CD14-positive monocyte (primary cell): Measurements from ENCODE around the gene XYLB. TPM values are rescaled to one million over a fixed set of nuclear protein-coding genes. Genes with fewer than 3 reads are reported as not detected.

Experiments used
- DNase-seq, 3 donors: peaks; one replicate each; pipeline ENCODE4 v3.0.0-alpha.2; 2011 to 2022
- H2AFZ ChIP-seq: 2 replicates; pipeline ENCODE4 v1.6.0; 2012; ENCODE audit warnings: mild to moderate bottlenecking, low read depth, low read length, inconsistent platforms; ENCODE audit not compliant: insufficient read depth, poor library complexity, severe bottlenecking
- H3K27ac ChIP-seq, 2 donors: 1 replicate in 1 of 2; 2 replicates in 1 of 2; pipeline ENCODE4 v1.5.1; 2012 to 2013; ENCODE audit warnings: low read length in 2 of 2, control low read depth in 1 of 2, inconsistent platforms in 1 of 2, low read depth in 1 of 2, mild to moderate bottlenecking in 1 of 2
- H3K27me3 ChIP-seq, 2 donors: one replicate each; pipeline versions ENCODE4 v1.6.0 to v1.6.1; 2011 to 2013; ENCODE audit warnings: low read length in 2 of 2; ENCODE audit not compliant: control insufficient read depth in 2 of 2, insufficient read depth in 2 of 2
- H3K36me3 ChIP-seq, 2 donors: replicated peaks in 1 of 2; 1 replicate in 1 of 2; 2 replicates in 1 of 2; pipeline versions ENCODE4 v1.5.1 to v1.6.1; 2012 to 2013; ENCODE audit warnings: low read length in 2 of 2, control low read depth in 1 of 2, inconsistent platforms in 1 of 2, mild to moderate bottlenecking in 1 of 2; ENCODE audit not compliant: insufficient read depth in 2 of 2, control insufficient read depth in 1 of 2
- H3K4me1 ChIP-seq, 2 donors: 1 replicate in 1 of 2; 2 replicates in 1 of 2; pipeline versions ENCODE4 v1.5.1 to v1.6.1; 2012 to 2013; ENCODE audit warnings: low read length in 2 of 2, control low read depth in 1 of 2, inconsistent platforms in 1 of 2, mild to moderate bottlenecking in 1 of 2, moderate library complexity in 1 of 2; ENCODE audit not compliant: insufficient read depth in 2 of 2, control insufficient read depth in 1 of 2
- H3K4me2 ChIP-seq: replicated peaks from 2 replicates; pipeline ENCODE3; 2012; ENCODE audit warnings: low read length, moderate library complexity, mild to moderate bottlenecking; ENCODE audit not compliant: poor library complexity, severe bottlenecking; ENCODE audit errors: extremely low read depth
- H3K4me3 ChIP-seq, 3 experiments: fragments of 200-600 bp in 1 of 3; sonication (generic) in 1 of 3; replicated peaks in 1 of 3; 1 replicate in 2 of 3; 2 replicates in 1 of 3; pipeline ENCODE4 v1.5.1; 2011 to 2013; ENCODE audit warnings: low read length in 3 of 3, mild to moderate bottlenecking in 3 of 3, control low read depth in 2 of 3, low read depth in 2 of 3, inconsistent platforms in 1 of 3, moderate library complexity in 1 of 3
- H3K79me2 ChIP-seq: 2 replicates; pipeline ENCODE4 v1.6.0; 2012; ENCODE audit warnings: mild to moderate bottlenecking, control low read depth, inconsistent platforms, low read length, moderate library complexity; ENCODE audit not compliant: insufficient read depth
- H3K9ac ChIP-seq: 2 replicates; pipeline ENCODE4 v1.6.0; 2017; ENCODE audit warnings: low read length, mild to moderate bottlenecking; ENCODE audit not compliant: insufficient read depth, poor library complexity, severe bottlenecking
- H3K9me3 ChIP-seq, 2 donors: replicated peaks in 1 of 2; 1 replicate in 1 of 2; 2 replicates in 1 of 2; pipeline versions ENCODE4 v1.5.1 to v1.6.1; 2012 to 2013; ENCODE audit warnings: low read length in 2 of 2, control low read depth in 1 of 2; ENCODE audit not compliant: control insufficient read depth in 1 of 2, insufficient read depth in 1 of 2
- H4K20me1 ChIP-seq: 2 replicates; pipeline ENCODE4 v1.6.0; 2012; ENCODE audit warnings: mild to moderate bottlenecking, low read length, control low read depth, moderate library complexity; ENCODE audit not compliant: insufficient read depth
- H3K27ac Mint-ChIP-seq, 7 donors: one replicate each; pipeline ENCODE4 v1.8.0; 2020; ENCODE audit warnings: mild to moderate bottlenecking in 7 of 7, mixed read lengths in 7 of 7, moderate library complexity in 6 of 7, inconsistent platforms in 2 of 7
- H3K27me3 Mint-ChIP-seq, 3 donors: one replicate each; pipeline ENCODE4 v1.8.0; 2021 to 2022; ENCODE audit warnings: low read depth in 3 of 3, mild to moderate bottlenecking in 3 of 3, mixed read lengths in 3 of 3, moderate library complexity in 3 of 3, inconsistent platforms in 1 of 3
- H3K36me3 Mint-ChIP-seq, 2 donors: one replicate each; pipeline ENCODE4 v1.8.0; 2020; ENCODE audit warnings: mixed read lengths in 2 of 2, inconsistent platforms in 1 of 2, mild to moderate bottlenecking in 1 of 2
- H3K4me1 Mint-ChIP-seq: one replicate; pipeline ENCODE4 v1.8.0; 2020; ENCODE audit warnings: mild to moderate bottlenecking, mixed read lengths
- H3K4me3 Mint-ChIP-seq, 2 donors: one replicate each; pipeline ENCODE4 v1.8.0; 2020; ENCODE audit warnings: mild to moderate bottlenecking in 2 of 2, mixed read lengths in 2 of 2, moderate library complexity in 1 of 2
- H3K9me3 Mint-ChIP-seq, 7 donors: one replicate each; pipeline ENCODE4 v1.8.0; 2020 to 2022; ENCODE audit warnings: mixed read lengths in 7 of 7, mild to moderate bottlenecking in 6 of 7, moderate library complexity in 6 of 7, inconsistent platforms in 2 of 7
- CTCF ChIP-seq: fragments of 200-600 bp; IDR thresholded peaks from one replicate; pipeline ENCODE4 v1.8.0; 2022; ENCODE audit warnings: antibody characterized with exemption, mild to moderate bottlenecking
- WGBS: methylation state at CpG from one replicate; pipeline ENCODE4 v1.1.5; 2013; ENCODE audit warnings: missing lambda C conversion rate; ENCODE audit not compliant: insufficient coverage; 5-methylcytosine and 5-hydroxymethylcytosine counted together
- intact Hi-C, 2 donors: fragments of 100-400 bp; cut with micrococcal nuclease; formaldehyde crosslinking; loops; one replicate each; pipeline versions ENCODE4 v1.15.0 to v1.15.1; 2023
- polyA plus RNA-seq, 3 donors: library from polyadenylated mRNA; depleted of rRNA in 1 of 3; unstranded in 2 of 3; stranded (reverse) in 1 of 3; fragments of 300-500 nt in 2 of 3; fragments of >200 nt in 1 of 3; fragmentation: Illumina TruSeq in 2 of 3; gene quantifications; 1 replicate in 2 of 3; 2 replicates in 1 of 3; pipeline ENCODE4 v1.2.3, GENCODE V29; 2012 to 2021

XYLB gene
- polyA plus RNA-seq, 3 donors = 0.60 to 1.00 (median 0.74) TPM

- Histone ChIP-seq H3K9me3 (no peaks in the 10 kb centered on the region), H3K9ac (no peak overlapping the region), H3K4me3 (no peak overlapping the region), H3K4me2 (no peak overlapping the region), H3K36me3 (no peaks in the 10 kb centered on the region), H4K20me1 (no peaks in the 10 kb centered on the region), H3K27ac (no peak overlapping the region), H3K79me2 (no peaks in the 10 kb centered on the region), H3K4me1 (no peaks in the 10 kb centered on the region), H3K27me3 (no peaks in the 10 kb centered on the region), H2AFZ (no peak overlapping the region)
- H3K27me3 Mint-ChIP-seq = peaks cover 2 to 12% (median 6%) of the 10 kb centered on the region in 3 donors
- H3K9me3 Mint-ChIP-seq = peaks cover 0 to 5% (median 2%) of the 10 kb centered on the region in 7 donors
- no peak for DNase-seq
- H3K4me1 Mint-ChIP-seq = peaks cover 3% of the 10 kb centered on the region
- peak overlapping the region in 1 of 7 donors; percentile 27 for H3K27ac Mint-ChIP-seq
- TF ChIP-seq CTCF = no peak
- H3K36me3 Mint-ChIP-seq = no peaks in the 10 kb centered on the region
- WGBS = no CpG with 5 or more reads among the region's 3 CpGs
- intact Hi-C loops = no loop called here
- no peak overlapping the region for H3K4me3 Mint-ChIP-seq
Observed at GRCh38 chr3:38332201-38332600, 14.4 kb upstream of the XYLB start.

GRCh38 chr3:38334142-38335055 lies 12.2 kb upstream of the XYLB start:
- Histone ChIP-seq H4K20me1 (no peaks in the 10 kb centered on the region), H3K27ac (no peak overlapping the region), H3K4me3 (no peak overlapping the region), H3K9ac (no peak overlapping the region), H3K9me3 (no peaks in the 10 kb centered on the region), H2AFZ (no peak overlapping the region), H3K4me2 (no peak overlapping the region), H3K4me1 (no peaks in the 10 kb centered on the region), H3K36me3 (no peaks in the 10 kb centered on the region), H3K27me3 (no peaks in the 10 kb centered on the region), H3K79me2 (no peaks in the 10 kb centered on the region)
- no peak for TF ChIP-seq CTCF
- Mint-ChIP-seq H3K36me3 (no peaks in the 10 kb centered on the region), H3K27ac (peak overlapping the region in 2 of 7 donors; percentile 4 to 40), H3K27me3 (peaks cover 2 to 12% (median 9%) of the 10 kb centered on the region in 3 donors), H3K4me1 (peaks cover 3% of the 10 kb centered on the region), H3K4me3 (no peak overlapping the region), H3K9me3 (peaks cover 0 to 1% (median 0%) of the 10 kb centered on the region in 7 donors)
- WGBS = 76% methylated on average over 3 of the region's 5 CpGs
- no peak for DNase-seq
- intact Hi-C loops = no loop called here
